K562 treated with DMSO at 1 percent for 48 hours (cell line): ENCODE results near the gene ERGIC3. TPM values are rescaled to one million over a fixed set of nuclear protein-coding genes. Genes with fewer than 3 reads are reported as not detected.

ENCODE experiments used
- total RNA-seq: library from RNA; unstranded; fragments of 300-600 nt; gene quantifications from 2 replicates; pipeline ENCODE4 v1.2.3, GENCODE V29; 2022; ENCODE audit warnings: low replicate concordance; ENCODE audit errors: extremely low read depth

Gene ERGIC3
- not detected in 2 replicates for total RNA-seq

GRCh38 chr20:35541783-35542662 is at the start of gene ERGIC3:
Gene ERGIC3, plus strand, starts transcription at chr20:35542078. Its CDS starts 20 bp downstream, at chr20:35542098.

GRCh38 chr20:35529552-35529951 is 12.3 kb upstream of the ERGIC3 start, which contains the start of gene C20orf173:
Gene C20orf173, minus strand, starts transcription at chr20:35529652. Its CDS starts 279 bp downstream, at chr20:35529373.

Other genes starting within 250 kb of the ERGIC3 start
- gene FAM83C, start 249.7 kb upstream of the ERGIC3 start, total RNA-seq = not detected in 2 replicates
- not detected in 2 replicates for gene UQCC1, start 130.1 kb upstream of the ERGIC3 start, total RNA-seq
- not detected in 2 replicates for gene GDF5, start 103.8 kb upstream of the ERGIC3 start, total RNA-seq
- not detected in 2 replicates for gene CEP250, start 86.5 kb upstream of the ERGIC3 start, total RNA-seq
- gene C20orf173, start 12.4 kb upstream of the ERGIC3 start, total RNA-seq = not detected in 2 replicates
- not detected in 2 replicates for gene SPAG4, start 73.8 kb downstream of the ERGIC3 start, total RNA-seq
- gene CPNE1, start 122.8 kb downstream of the ERGIC3 start, total RNA-seq = not detected in 2 replicates
- gene RBM12, start 122.8 kb downstream of the ERGIC3 start, total RNA-seq = not detected in 2 replicates
- not detected in 2 replicates for gene NFS1, start 157.3 kb downstream of the ERGIC3 start, total RNA-seq
- not detected in 2 replicates for gene ROMO1, start 157.3 kb downstream of the ERGIC3 start, total RNA-seq
- gene RBM39, start 200.2 kb downstream of the ERGIC3 start, total RNA-seq = not detected in 2 replicates
- not detected in 2 replicates for gene PHF20, start 229.9 kb downstream of the ERGIC3 start, total RNA-seq